ENCODE measurements around the gene GOPC.

The GOPC gene

DNA sequence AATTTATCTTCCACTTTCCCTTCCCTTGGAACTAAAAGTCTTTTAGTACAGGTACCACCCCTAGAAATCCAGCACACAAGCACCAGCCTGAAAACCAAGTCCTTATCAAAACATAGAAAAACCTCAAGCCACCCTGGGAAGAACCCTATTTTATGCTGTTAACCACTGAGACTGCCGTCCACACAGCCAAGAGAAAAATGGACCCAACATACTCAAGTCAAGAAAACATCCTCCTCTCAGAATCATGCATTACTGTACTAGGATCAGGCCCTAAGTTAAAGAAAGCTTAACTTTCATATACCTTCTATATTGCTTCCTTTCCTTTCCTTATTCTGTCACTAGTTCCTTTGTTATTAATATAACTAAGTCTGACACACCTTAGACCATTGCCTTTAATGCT is 16.9 kb upstream of the GOPC start (continued):
- TF ChIP-seq, protein P1, sequence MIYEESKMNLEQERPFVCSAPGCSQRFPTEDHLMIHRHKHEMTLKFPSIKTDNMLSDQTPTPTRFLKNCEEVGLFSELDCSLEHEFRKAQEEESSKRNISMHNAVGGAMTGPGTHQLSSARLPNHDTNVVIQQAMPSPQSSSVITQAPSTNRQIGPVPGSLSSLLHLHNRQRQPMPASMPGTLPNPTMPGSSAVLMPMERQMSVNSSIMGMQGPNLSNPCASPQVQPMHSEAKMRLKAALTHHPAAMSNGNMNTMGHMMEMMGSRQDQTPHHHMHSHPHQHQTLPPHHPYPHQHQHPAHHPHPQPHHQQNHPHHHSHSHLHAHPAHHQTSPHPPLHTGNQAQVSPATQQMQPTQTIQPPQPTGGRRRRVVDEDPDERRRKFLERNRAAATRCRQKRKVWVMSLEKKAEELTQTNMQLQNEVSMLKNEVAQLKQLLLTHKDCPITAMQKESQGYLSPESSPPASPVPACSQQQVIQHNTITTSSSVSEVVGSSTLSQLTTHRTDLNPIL (CRISPR knock-in tag; IDR thresholded peaks at IDR 0.05; ENCODE audit: low read depth) = no peak
- TF ChIP-seq SNAI2 (CRISPR knock-in tag; IDR thresholded peaks at IDR 0.05) (no peak), PPARA (CRISPR knock-in tag; IDR thresholded peaks at IDR 0.05; ENCODE audit: borderline replicate concordance) (no peak), BACH2 (CRISPR knock-in tag; IDR thresholded peaks at IDR 0.05; ENCODE audit: borderline replicate concordance) (no peak), ZC3H10 (CRISPR knock-in tag; IDR thresholded peaks at IDR 0.05) (no peak), ARNTL (CRISPR knock-in tag; IDR thresholded peaks at IDR 0.05; ENCODE audit: borderline replicate concordance, low read depth) (no peak), ISL1 (CRISPR knock-in tag; IDR thresholded peaks at IDR 0.05) (no peak), GLIS3 (CRISPR knock-in tag; IDR thresholded peaks at IDR 0.05) (no peak), TOX (CRISPR knock-in tag; IDR thresholded peaks at IDR 0.05; ENCODE audit: borderline replicate concordance) (no peak), ZNF70 (CRISPR knock-in tag; IDR thresholded peaks at IDR 0.05) (no peak), ZNF565 (CRISPR knock-in tag; conservative IDR thresholded peaks at IDR 0.05; ENCODE audit: low read depth) (no peak)
- TF ChIP-seq, protein P2, sequence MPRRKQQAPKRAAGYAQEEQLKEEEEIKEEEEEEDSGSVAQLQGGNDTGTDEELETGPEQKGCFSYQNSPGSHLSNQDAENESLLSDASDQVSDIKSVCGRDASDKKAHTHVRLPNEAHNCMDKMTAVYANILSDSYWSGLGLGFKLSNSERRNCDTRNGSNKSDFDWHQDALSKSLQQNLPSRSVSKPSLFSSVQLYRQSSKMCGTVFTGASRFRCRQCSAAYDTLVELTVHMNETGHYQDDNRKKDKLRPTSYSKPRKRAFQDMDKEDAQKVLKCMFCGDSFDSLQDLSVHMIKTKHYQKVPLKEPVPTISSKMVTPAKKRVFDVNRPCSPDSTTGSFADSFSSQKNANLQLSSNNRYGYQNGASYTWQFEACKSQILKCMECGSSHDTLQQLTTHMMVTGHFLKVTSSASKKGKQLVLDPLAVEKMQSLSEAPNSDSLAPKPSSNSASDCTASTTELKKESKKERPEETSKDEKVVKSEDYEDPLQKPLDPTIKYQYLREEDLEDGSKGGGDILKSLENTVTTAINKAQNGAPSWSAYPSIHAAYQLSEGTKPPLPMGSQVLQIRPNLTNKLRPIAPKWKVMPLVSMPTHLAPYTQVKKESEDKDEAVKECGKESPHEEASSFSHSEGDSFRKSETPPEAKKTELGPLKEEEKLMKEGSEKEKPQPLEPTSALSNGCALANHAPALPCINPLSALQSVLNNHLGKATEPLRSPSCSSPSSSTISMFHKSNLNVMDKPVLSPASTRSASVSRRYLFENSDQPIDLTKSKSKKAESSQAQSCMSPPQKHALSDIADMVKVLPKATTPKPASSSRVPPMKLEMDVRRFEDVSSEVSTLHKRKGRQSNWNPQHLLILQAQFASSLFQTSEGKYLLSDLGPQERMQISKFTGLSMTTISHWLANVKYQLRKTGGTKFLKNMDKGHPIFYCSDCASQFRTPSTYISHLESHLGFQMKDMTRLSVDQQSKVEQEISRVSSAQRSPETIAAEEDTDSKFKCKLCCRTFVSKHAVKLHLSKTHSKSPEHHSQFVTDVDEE (CRISPR knock-in tag; IDR thresholded peaks at IDR 0.05) = no peak

DNA sequence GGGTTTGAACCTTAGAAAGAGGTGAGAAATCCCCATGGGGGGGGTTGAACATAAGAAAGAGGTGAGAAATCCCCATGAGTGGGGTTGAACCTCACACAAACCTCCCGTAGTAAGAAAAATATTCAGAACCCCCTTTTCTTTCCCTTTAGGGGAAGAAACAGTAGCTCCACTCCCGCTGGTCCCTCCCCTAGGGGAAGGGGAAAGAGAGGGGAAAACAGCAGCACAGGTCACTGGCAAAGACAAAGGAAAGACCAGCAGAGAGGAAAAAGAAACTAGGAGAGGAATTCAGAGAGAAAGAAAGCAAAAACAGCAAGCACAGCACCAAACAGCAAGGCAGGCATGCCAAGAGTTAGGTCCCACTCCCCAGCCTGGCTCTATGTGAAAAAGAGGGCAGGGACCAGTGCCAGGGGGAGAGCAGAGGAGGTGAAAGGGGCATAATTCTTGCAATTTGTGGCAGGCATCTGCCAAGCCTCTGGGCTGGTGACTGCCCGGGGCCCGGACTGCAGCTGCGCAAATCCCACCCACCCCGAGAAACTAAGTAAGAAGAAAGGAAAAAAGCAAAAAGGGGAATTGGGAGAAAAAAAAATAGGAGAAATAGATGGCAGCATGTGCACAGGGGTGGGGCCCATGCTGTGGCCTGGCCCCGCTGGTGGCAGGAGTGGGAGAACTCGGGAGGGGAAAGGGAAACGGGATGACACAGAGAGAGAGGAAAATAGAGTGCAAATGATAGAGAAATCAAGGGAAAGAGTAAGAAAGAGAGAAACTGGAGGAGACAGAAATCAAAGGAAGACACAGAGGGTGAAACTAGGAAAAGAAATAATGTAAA is 15.1 kb upstream of the GOPC start:
- ATAC-seq = peak; percentile 34; the same call in 2 of the 3 replicates
- TF ChIP-seq, protein P3, sequence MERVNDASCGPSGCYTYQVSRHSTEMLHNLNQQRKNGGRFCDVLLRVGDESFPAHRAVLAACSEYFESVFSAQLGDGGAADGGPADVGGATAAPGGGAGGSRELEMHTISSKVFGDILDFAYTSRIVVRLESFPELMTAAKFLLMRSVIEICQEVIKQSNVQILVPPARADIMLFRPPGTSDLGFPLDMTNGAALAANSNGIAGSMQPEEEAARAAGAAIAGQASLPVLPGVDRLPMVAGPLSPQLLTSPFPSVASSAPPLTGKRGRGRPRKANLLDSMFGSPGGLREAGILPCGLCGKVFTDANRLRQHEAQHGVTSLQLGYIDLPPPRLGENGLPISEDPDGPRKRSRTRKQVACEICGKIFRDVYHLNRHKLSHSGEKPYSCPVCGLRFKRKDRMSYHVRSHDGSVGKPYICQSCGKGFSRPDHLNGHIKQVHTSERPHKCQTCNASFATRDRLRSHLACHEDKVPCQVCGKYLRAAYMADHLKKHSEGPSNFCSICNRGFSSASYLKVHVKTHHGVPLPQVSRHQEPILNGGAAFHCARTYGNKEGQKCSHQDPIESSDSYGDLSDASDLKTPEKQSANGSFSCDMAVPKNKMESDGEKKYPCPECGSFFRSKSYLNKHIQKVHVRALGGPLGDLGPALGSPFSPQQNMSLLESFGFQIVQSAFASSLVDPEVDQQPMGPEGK (CRISPR knock-in tag; IDR thresholded peaks at IDR 0.05; ENCODE audit: borderline replicate concordance) = no peak
- TF ChIP-seq ARNTL (CRISPR knock-in tag; IDR thresholded peaks at IDR 0.05; ENCODE audit: borderline replicate concordance, low read depth) (no peak), ISL1 (CRISPR knock-in tag; IDR thresholded peaks at IDR 0.05) (no peak), ZFP30 (CRISPR knock-in tag; IDR thresholded peaks at IDR 0.05) (no peak), ZNF8 (CRISPR knock-in tag; IDR thresholded peaks at IDR 0.05) (no peak), RARB (CRISPR knock-in tag; IDR thresholded peaks at IDR 0.05) (no peak), ZFP3 (CRISPR knock-in tag; IDR thresholded peaks at IDR 0.05) (no peak), TOX (CRISPR knock-in tag; IDR thresholded peaks at IDR 0.05; ENCODE audit: borderline replicate concordance) (no peak), TCF4 (CRISPR knock-in tag; IDR thresholded peaks at IDR 0.05; ENCODE audit: borderline replicate concordance) (no peak), ZNF70 (CRISPR knock-in tag; IDR thresholded peaks at IDR 0.05) (no peak), PPARA (CRISPR knock-in tag; IDR thresholded peaks at IDR 0.05; ENCODE audit: borderline replicate concordance) (no peak)

DNA sequence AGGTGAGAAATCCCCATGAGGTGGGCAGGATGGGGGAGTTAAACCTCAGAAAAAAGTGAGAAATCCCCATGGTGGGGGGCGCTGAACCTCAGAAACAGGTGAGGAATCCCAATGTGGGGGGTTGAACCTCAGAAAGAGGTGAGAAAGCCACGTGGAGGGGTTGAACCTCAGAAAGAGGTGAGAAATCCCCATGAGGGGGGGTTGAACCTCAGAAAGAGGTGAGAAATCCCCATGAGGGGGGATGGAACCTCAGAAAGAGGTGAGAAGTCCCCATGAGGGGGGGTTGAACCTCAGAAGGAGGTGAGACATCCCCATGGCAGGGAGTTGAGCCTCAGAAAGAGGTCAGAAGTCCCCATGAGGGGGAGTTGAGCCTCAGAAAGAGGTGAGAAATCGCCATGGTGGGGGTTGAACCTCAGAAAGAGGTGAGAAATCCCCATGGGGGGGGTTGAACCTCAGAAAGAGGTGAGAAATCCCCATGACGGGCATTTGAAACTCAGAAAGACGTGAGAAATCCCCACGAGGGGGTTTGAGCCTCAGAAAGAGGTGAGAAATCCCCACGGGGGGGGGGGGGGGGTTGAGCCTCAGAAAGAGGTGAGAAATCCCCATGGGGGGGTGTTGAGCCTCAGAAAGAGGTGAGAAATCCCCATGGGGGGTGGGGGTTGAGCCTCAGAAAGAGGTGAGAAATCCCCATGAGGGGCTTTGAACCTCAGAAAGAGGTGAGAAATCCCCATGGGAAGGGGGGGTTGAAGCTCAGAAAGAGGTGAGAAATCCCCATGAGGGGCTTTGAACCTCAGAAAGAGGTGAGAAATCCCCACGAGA is 14.3 kb upstream of the GOPC start:
- TF ChIP-seq ZNF8 (CRISPR knock-in tag; IDR thresholded peaks at IDR 0.05) (no peak), GLIS3 (CRISPR knock-in tag; IDR thresholded peaks at IDR 0.05) (no peak), CSDC2 (CRISPR knock-in tag; IDR thresholded peaks at IDR 0.05) (no peak), SNAI2 (CRISPR knock-in tag; IDR thresholded peaks at IDR 0.05) (no peak), ZFP30 (CRISPR knock-in tag; IDR thresholded peaks at IDR 0.05) (no peak), TOX (CRISPR knock-in tag; IDR thresholded peaks at IDR 0.05; ENCODE audit: borderline replicate concordance) (no peak), BACH2 (CRISPR knock-in tag; IDR thresholded peaks at IDR 0.05; ENCODE audit: borderline replicate concordance) (no peak), ARNTL (CRISPR knock-in tag; IDR thresholded peaks at IDR 0.05; ENCODE audit: borderline replicate concordance, low read depth) (no peak)
- TF ChIP-seq, protein P3 (CRISPR knock-in tag; IDR thresholded peaks at IDR 0.05; ENCODE audit: borderline replicate concordance) = no peak
- TF ChIP-seq, protein P1 (CRISPR knock-in tag; IDR thresholded peaks at IDR 0.05; ENCODE audit: low read depth) = no peak
- TF ChIP-seq, protein P4, sequence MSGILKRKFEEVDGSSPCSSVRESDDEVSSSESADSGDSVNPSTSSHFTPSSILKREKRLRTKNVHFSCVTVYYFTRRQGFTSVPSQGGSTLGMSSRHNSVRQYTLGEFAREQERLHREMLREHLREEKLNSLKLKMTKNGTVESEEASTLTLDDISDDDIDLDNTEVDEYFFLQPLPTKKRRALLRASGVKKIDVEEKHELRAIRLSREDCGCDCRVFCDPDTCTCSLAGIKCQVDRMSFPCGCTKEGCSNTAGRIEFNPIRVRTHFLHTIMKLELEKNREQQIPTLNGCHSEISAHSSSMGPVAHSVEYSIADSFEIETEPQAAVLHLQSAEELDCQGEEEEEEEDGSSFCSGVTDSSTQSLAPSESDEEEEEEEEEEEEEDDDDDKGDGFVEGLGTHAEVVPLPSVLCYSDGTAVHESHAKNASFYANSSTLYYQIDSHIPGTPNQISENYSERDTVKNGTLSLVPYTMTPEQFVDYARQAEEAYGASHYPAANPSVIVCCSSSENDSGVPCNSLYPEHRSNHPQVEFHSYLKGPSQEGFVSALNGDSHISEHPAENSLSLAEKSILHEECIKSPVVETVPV (CRISPR knock-in tag; IDR thresholded peaks at IDR 0.05) = no peak
- ATAC-seq = no peak
